Activated CD4-positive, alpha-beta T cell treated with anti-CD3 and anti-CD28 coated beads, Interleukin-2, amount 10 ng/mL, durations not matched to agents 24 days and 14 days (primary cell): ENCODE data around the gene HOXD12. TPM values are rescaled to one million over a fixed set of nuclear protein-coding genes. Genes with fewer than 3 reads are reported as not detected.

Experiments used
- DNase-seq: peaks from one replicate; pipeline ENCODE4 v3.0.0; 2022
- H3K27ac Mint-ChIP-seq: one replicate; pipeline ENCODE4 v1.8.0; 2022; ENCODE audit warnings: mild to moderate bottlenecking, mixed read lengths
- H3K27me3 Mint-ChIP-seq: one replicate; pipeline ENCODE4 v1.8.0; 2022; ENCODE audit warnings: mixed read lengths
- H3K36me3 Mint-ChIP-seq: one replicate; pipeline ENCODE4 v1.8.0; 2022; ENCODE audit warnings: low read depth, mild to moderate bottlenecking, mixed read lengths
- H3K4me1 Mint-ChIP-seq: one replicate; pipeline ENCODE4 v1.8.0; 2021; ENCODE audit warnings: mixed read lengths
- H3K4me3 Mint-ChIP-seq: one replicate; pipeline ENCODE4 v1.8.0; 2022; ENCODE audit warnings: mild to moderate bottlenecking, moderate library complexity, mixed read lengths
- H3K9me3 Mint-ChIP-seq: one replicate; pipeline ENCODE4 v1.8.0; 2021; ENCODE audit warnings: mixed read lengths
- intact Hi-C: fragments of 100-400 bp; cut with micrococcal nuclease; formaldehyde crosslinking; loops from one replicate; pipeline ENCODE4 v1.15.1; 2023
- total RNA-seq: library from RNA; stranded (reverse); gene quantifications from 2 replicates; pipeline ENCODE4 v1.2.3, GENCODE V29; 2022

Gene HOXD12
- total RNA-seq, 1 donor from 2014 or later = not detected

DNA sequence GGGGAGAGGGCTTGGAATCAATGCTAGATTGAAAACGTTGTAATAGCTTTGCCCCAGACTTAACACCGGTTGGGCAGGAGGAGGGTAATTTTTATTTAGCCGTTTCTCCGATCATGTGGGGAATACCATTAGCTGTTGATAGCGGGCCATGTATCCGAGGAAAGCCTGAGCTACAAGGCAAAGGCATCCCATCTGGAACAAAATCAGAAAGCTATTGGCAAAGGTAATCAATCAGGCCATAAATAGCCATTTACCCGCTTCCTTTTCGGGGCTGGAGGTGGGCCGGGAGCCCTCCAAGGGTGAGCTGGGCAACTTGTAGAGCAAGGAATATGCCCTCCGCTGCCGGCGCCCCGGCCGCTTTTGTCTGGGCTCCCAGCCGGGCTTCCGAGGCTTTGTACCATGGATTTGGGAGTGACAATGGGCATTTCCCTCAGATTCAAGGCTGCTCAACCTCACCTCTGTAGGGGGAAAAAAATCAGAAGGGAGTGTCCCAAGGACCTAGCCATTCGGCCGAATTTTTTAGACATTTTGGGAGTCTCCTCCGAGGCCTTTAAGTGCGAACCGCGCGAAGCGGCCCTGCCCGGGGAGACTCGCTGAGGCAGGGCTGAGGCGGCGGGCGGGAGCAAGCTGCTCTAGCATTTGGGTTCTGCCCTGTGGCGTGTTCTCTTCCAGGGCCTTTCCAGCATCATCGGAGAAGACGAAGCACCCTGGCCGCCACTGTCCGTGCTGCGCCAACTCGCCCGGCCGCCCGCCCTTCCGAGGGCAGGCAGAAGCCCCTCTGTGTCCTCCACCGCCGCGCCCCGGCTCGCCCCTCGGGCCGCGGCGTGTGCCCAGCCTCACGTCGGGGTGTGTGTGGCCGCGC is 21.8 kb downstream of the HOXD12 start:
- H3K4me3 Mint-ChIP-seq = no peak overlapping the region
- peaks cover 6% of the 10 kb centered on the region for H3K4me1 Mint-ChIP-seq
- peaks cover 6% of the 10 kb centered on the region for H3K36me3 Mint-ChIP-seq
- peaks cover 77% of the 10 kb centered on the region for H3K27me3 Mint-ChIP-seq
- no peak for DNase-seq
- intact Hi-C loops = loop anchor here (2.0 kb wide), 1 partner anchor 43 kb away; no protein-coding TSS in a partner anchor
- peak overlapping the region; percentile 53 for H3K27ac Mint-ChIP-seq
- peaks cover 7% of the 10 kb centered on the region for H3K9me3 Mint-ChIP-seq

DNA sequence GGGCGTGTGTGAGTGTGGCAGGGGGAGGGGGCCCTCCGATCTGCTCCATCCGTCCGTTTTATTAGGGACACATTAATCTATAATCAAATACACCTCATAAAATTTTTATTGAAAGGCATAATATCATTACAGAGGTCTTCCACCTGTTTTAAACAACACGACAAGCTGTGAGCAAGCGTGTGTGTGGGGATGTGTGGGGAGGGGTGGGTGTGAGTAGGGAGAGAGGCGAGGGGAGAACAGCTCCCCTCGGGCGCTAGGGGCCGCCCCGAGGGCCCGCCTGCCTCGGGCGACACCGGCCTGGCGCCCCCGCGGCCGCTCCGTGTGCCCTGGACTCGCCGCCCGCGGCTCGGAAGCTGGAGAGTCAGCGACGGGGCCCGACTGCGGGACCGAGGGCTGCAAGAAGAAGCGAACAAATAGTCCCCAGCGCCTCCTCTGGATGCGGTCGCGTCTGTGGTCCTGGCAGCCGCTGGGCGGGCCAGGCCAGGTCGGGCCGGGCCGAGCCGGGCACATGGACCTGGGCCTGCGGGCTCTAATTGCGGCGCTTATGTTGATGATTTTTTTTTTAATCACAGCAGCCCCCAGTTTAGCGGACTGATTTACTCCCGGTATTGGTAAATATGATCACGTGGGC is 22.6 kb downstream of the HOXD12 start:
- Mint-ChIP-seq H3K27me3 (peaks cover 76% of the 10 kb centered on the region), H3K9me3 (peaks cover 4% of the 10 kb centered on the region), H3K4me3 (no peak overlapping the region), H3K36me3 (peaks cover 6% of the 10 kb centered on the region), H3K4me1 (peaks cover 6% of the 10 kb centered on the region), H3K27ac (peak overlapping the region; percentile 60)
- intact Hi-C loops = loop anchor here (2.0 kb wide), 1 partner anchor 43 kb away; no protein-coding TSS in a partner anchor
- no peak for DNase-seq

DNA sequence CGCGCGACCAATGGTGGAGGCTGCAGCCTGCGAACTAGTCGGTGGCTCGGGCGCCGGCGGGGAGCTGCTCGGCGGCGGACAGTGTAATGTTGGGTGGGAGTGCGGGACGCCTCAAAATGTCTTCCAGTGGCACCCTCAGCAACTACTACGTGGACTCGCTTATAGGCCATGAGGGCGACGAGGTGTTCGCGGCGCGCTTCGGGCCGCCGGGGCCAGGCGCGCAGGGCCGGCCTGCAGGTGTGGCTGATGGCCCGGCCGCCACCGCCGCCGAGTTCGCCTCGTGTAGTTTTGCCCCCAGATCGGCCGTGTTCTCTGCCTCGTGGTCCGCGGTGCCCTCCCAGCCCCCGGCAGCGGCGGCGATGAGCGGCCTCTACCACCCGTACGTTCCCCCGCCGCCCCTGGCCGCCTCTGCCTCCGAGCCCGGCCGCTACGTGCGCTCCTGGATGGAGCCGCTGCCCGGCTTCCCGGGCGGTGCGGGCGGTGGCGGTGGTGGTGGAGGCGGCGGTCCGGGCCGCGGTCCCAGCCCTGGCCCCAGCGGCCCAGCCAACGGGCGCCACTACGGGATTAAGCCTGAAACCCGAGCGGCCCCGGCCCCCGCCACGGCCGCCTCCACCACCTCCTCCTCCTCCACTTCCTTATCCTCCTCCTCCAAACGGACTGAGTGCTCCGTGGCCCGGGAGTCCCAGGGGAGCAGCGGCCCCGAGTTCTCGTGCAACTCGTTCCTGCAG is 23.3 kb downstream of the HOXD12 start, which contains the start of gene HOXD9:
Gene HOXD9, plus strand, starts transcription at position 37 of the 728 bp plus-strand sequence. Its CDS starts 50 bp downstream, at position 87.
- intact Hi-C loops = loop anchor here (2.0 kb wide), 1 partner anchor 44 kb away; no protein-coding TSS in a partner anchor
- peaks cover 6% of the 10 kb centered on the region for H3K36me3 Mint-ChIP-seq
- H3K4me3 Mint-ChIP-seq = no peak within 1 kb of the TSS
- peaks cover 6% of the 10 kb centered on the region for H3K4me1 Mint-ChIP-seq
- peaks cover 4% of the 10 kb centered on the region for H3K9me3 Mint-ChIP-seq
- peaks cover 79% of the 10 kb centered on the region for H3K27me3 Mint-ChIP-seq
- peak within 1 kb of the TSS; percentile 82 for H3K27ac Mint-ChIP-seq
- no peak for DNase-seq

DNA sequence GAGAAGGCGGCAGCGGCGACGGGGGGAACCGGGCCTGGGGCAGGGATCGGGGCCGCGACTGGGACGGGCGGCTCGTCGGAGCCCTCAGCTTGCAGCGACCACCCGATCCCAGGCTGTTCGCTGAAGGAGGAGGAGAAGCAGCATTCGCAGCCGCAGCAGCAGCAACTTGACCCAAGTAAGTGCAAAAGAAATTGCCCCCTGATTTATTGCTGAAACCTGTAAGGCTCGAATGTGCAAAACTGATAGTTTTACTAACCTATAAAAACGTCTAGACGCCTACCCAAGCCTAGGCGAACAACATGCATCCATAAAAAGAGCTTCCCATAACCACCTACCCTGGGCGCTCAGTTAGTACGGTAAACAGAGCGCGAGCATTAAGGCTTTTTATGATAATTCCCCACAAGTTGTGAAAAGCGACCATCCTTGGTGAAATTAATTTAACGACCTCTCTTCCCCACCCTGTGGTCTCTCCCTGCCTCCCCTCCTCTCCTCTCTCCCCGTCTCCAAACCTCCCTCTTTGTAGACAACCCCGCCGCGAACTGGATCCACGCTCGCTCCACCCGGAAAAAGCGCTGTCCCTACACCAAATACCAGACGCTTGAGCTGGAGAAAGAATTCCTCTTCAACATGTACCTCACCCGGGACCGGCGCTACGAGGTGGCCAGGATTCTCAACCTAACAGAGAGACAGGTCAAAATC is 24.0 kb downstream of the HOXD12 start:
- intact Hi-C loops = loop anchor here (2.0 kb wide), 1 partner anchor 45 kb away; no protein-coding TSS in a partner anchor
- Mint-ChIP-seq H3K27ac (peak overlapping the region; percentile 82), H3K36me3 (peaks cover 6% of the 10 kb centered on the region), H3K4me3 (no peak overlapping the region), H3K9me3 (peaks cover 4% of the 10 kb centered on the region), H3K4me1 (peaks cover 9% of the 10 kb centered on the region), H3K27me3 (peaks cover 79% of the 10 kb centered on the region)
- no peak for DNase-seq

DNA sequence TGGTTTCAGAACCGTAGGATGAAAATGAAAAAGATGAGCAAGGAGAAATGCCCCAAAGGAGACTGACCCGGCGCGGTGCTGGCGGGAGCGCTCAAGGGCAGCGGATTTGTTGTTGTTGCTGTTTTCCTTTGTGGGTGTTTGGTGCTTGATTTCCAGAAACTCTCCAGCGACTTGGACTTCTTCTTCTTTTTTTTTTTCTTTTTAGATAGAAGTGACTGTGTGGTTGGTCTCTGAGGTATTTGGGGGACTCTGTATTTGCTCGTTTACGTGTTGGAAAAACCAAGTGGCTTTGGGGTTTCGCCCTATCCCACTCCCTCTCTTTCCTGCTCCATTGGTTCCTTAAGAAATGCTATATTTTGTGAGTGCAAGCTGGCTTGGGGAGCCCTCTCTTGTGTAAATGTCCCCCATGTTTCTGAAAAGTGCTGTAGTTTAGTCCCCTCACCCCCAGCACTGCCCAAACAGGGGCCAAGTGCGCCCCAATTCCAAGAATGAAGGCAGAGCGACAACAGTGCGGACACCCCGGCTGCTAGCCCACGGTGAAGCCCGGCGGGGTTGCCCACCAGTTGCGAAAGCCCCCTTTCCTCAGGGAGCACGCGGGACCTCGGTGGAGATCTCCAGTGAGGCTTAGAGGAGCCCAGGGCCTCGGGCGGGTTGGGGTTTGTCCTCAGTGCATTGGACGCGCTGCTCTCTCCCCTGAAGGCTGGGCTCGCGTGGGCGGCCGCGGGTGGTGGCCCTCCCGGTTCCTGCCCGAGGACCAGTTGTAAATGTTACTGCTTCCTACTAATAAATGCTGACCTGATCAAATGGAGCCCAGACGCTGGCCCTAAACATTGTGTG is 24.7 kb downstream of the HOXD12 start:
- Mint-ChIP-seq H3K27me3 (peaks cover 80% of the 10 kb centered on the region), H3K36me3 (peaks cover 3% of the 10 kb centered on the region), H3K27ac (peak overlapping the region; percentile 82), H3K4me3 (no peak overlapping the region), H3K4me1 (peaks cover 7% of the 10 kb centered on the region), H3K9me3 (no peaks in the 10 kb centered on the region)
- DNase-seq = no peak
- intact Hi-C loops = no loop called here

DNA sequence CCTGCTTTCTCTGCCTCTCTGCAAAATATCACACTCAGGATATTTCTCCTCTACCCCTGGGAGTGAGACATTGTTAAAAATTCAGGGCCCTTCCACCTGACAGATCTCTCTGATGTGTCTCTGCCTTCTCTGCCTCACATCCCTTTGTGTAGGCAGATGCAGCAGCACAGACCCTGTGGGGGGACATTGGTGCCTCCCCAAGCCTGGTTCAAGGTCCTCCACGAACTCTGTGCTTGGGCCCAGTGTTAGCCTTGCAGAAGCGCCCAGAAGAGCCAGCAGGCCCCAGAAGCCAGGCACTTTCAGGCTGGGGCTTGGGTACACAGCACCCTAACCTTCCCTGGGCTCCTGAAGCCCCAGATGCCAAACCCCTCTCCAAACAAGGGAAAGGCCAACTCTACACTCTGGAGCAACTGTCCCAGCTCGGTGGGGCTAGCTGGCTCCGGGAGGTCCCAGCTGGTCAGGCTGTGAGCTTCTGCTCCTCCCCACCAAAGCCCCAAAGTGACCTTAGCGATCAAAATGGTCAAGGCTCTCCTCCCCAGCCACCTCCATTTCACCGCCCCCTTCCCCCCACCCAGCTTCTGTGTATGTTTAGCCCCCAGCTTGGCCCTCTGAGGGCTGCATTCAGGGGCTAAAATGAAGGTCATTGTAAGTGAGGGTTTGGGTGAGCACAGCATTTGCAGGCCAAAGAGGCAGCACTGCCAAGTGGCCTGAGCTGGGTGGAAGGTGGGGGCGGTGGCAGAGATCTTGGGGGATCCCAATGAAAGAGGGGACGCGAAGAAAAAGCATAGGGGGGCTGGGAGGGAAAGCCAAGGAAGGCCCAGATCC is 25.6 kb downstream of the HOXD12 start:
- no peak overlapping the region for H3K4me3 Mint-ChIP-seq
- H3K9me3 Mint-ChIP-seq = no peaks in the 10 kb centered on the region
- DNase-seq = no peak
- peak overlapping the region; percentile 37 for H3K27ac Mint-ChIP-seq
- intact Hi-C loops = loop anchor here (5.0 kb wide), 2 partner anchors 37 to 1037 kb away; no protein-coding TSS in a partner anchor
- peaks cover 3% of the 10 kb centered on the region for H3K36me3 Mint-ChIP-seq
- peaks cover 7% of the 10 kb centered on the region for H3K4me1 Mint-ChIP-seq
- H3K27me3 Mint-ChIP-seq = peaks cover 72% of the 10 kb centered on the region

DNA sequence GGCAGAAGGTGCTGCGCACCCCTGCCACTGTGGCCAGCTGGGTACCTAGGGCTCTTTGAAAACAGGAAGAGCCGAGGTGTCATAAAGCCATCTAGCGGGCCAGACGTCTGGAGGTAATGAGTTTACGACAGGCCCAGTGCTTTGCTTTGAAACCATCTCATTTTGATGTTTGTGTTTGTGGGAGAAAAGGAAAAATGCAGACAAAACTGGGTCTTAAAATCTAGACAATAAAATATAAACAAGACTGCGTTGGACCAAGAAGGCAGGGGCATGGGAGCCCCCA is 26.1 kb downstream of the HOXD12 start:
- no peak for DNase-seq
- peaks cover 3% of the 10 kb centered on the region for H3K36me3 Mint-ChIP-seq
- H3K27me3 Mint-ChIP-seq = peaks cover 68% of the 10 kb centered on the region
- H3K4me3 Mint-ChIP-seq = no peak overlapping the region
- no peak overlapping the region for H3K27ac Mint-ChIP-seq
- intact Hi-C loops = loop anchor here (2.0 to 5.0 kb wide), 4 partner anchors 37 to 1037 kb away; no protein-coding TSS in a partner anchor
- H3K9me3 Mint-ChIP-seq = no peaks in the 10 kb centered on the region
- H3K4me1 Mint-ChIP-seq = peaks cover 7% of the 10 kb centered on the region

DNA sequence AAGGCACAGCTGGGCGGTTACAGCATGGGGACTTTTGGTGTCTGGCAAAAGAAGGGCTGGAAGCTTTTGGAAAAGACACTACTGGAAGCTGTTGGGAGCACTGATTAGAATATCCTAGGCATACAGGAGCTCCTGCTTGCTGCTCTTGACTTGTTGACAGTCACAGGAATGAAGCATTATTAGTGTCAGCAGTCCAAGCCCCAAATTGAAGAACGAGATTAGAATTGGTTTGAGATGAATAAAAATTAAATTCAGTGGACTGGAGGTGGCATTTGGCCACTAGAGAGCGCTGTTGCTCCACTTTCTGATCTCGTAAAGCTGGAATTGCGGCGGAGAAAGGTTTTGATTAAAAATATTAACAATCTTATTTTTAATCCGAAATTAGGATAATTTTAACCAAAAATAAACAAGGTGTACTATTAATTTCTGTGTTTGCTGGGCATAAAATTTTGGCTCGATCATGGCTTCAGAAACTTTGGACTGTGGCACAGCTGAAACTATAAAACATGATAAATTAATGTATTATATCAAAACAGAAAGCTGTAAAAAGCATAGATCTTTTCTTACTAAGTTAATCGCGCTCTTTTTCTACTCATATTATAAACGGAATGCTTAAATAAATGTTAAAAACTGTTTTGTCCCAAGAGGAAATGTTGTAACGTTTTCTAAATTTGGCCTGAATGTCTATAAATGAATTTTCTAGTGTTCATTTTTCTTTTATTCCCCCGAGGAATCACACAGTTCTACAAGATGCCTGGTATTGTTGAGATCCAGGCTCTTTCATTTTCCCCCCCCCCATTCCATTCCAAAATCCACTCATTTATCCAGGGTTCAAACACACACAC is 27.6 kb downstream of the HOXD12 start:
- peak; percentile 87 for DNase-seq
- Mint-ChIP-seq H3K4me1 (peaks cover 8% of the 10 kb centered on the region), H3K27ac (no peak overlapping the region), H3K4me3 (no peak overlapping the region), H3K9me3 (no peaks in the 10 kb centered on the region), H3K36me3 (peaks cover 8% of the 10 kb centered on the region), H3K27me3 (peaks cover 74% of the 10 kb centered on the region)
- intact Hi-C loops = loop anchor here (1.0 to 5.0 kb wide), 6 partner anchors 35 to 1035 kb away; no protein-coding TSS in a partner anchor

DNA sequence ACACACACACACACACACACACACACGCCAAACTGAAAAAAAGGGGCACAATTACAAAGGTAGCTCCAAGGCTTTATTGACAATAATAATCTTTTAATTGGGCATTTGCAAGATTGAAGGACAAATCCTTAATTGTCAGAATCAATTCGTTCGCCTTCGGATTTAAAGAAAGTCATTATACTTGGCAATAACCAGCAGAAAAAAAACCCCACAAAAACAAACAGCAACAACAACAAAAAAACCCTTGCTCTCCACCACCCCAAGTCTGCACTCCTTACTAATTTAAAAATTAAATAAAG is 28.1 kb downstream of the HOXD12 start:
- Mint-ChIP-seq H3K27me3 (peaks cover 77% of the 10 kb centered on the region), H3K36me3 (peaks cover 8% of the 10 kb centered on the region), H3K9me3 (no peaks in the 10 kb centered on the region), H3K4me3 (no peak overlapping the region), H3K4me1 (peaks cover 12% of the 10 kb centered on the region), H3K27ac (no peak overlapping the region)
- no peak for DNase-seq
- intact Hi-C loops = loop anchor here (1.0 to 5.0 kb wide), 7 partner anchors 17 to 1035 kb away; no protein-coding TSS in a partner anchor

DNA sequence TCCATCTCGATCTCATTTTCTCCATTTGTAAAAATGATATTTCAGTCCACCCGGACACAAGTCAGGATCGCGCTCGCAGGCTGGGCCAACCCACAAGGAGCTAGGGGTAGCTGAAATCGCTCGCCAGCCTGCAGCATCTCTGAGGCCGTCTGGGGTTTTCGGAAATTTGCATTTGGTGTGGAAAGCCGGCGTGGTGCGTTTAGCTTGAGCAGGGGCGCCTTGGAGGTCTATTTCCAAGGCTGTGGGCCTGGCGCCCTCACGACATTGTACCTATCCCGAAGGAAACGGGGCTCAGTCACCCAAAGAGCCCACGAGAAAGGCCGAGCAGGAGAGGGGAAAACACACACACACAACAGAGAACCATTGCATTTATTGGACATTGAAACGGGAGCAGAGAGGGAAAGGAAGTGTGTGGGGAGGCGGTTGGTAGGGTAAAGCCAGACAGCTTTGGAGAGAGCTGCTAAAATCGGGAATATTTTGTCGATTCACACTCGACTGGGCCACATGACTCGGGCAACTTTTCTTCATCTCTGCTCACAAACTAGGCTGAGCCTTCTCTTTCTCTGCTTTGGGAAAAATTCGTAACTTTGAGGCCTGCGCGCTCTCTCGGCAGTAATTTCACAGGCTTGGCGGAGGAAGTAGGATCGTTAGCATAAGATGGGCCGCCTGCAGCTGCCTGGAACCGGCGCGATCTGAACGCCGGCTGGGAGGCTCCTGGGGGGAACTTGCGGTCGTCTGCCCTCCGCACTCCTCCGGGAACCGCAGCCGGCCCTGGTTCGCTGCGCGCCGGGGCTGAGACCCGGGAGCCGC is 28.8 kb downstream of the HOXD12 start:
- no peak for DNase-seq

More for the DNA sequence above, 28.8 kb downstream of the HOXD12 start:
- peaks cover 12% of the 10 kb centered on the region for H3K4me1 Mint-ChIP-seq
- peak overlapping the region; percentile 15 for H3K4me3 Mint-ChIP-seq
- peaks cover 83% of the 10 kb centered on the region for H3K27me3 Mint-ChIP-seq
- H3K9me3 Mint-ChIP-seq = no peaks in the 10 kb centered on the region
- peaks cover 8% of the 10 kb centered on the region for H3K36me3 Mint-ChIP-seq
- intact Hi-C loops = loop anchor here (2.0 to 5.0 kb wide), 3 partner anchors 18 to 1034 kb away; no protein-coding TSS in a partner anchor
- H3K27ac Mint-ChIP-seq = peak overlapping the region; percentile 77
